ENCODE measurements around the gene GNL3. TPM values are rescaled to one million over a fixed set of nuclear protein-coding genes. Genes with fewer than 3 reads are reported as not detected.

The GNL3 gene
- total and polyA plus RNA-seq, 2 donors (not counting 3 experiments of a cell fraction or from before 2014, with no cell fraction given): 27.8 to 109 TPM

DNA sequence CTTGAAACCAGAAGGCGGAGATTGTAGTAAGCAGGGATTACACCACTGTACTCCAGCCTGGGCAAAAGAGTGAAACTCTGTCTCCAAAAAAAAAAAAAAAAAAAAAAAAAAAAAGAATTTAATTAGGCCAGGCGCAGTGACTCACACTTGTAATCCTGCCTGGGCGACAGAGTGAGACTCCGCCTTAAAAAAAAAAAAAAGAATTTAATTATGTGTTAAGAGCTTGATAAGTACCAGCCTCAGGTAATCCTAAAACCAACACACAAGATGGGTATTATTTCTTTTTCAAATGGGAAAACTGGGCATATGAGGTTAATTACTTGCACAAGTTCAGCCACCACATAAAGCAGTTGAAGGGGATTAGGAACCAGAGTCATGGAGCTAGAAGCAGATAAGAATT, 49.2 kb upstream of the GNL3 start:
- no peaks in the 10 kb centered on the region for H3K27me3 ChIP-seq (ENCODE audit: control insufficient read depth in 2 of 2, insufficient read depth in 2 of 2, low read length in 2 of 2)
- POLR2A ChIA-PET: no interaction called here
- TF ChIP-seq, protein P1, sequence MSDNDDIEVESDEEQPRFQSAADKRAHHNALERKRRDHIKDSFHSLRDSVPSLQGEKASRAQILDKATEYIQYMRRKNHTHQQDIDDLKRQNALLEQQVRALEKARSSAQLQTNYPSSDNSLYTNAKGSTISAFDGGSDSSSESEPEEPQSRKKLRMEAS (IDR thresholded peaks at IDR 0.05; ENCODE audit: insufficient read depth, insufficient read length): no peak
- TF ChIP-seq POLR2A (IDR thresholded peaks at IDR 0.05; ENCODE audit: low read depth, low read length) (no peak), FOS (IDR thresholded peaks at IDR 0.05; ENCODE audit: borderline replicate concordance, insufficient read depth, low read length) (no peak), POLR2AphosphoS5 (IDR thresholded peaks at IDR 0.05; ENCODE audit: insufficient read depth, low read depth, low read length) (no peak), JUN (IDR thresholded peaks at IDR 0.05; ENCODE audit: borderline replicate concordance, insufficient read depth, insufficient read length, low read depth) (no peak), GATA2 (IDR thresholded peaks at IDR 0.05; ENCODE audit: insufficient read depth, insufficient read length, low read depth, low read length) (no peak), MYC (IDR thresholded peaks at IDR 0.05; ENCODE audit: low read depth, low read length) (no peak), EZH2 (IDR thresholded peaks at IDR 0.05; ENCODE audit: borderline replicate concordance, low read depth, low read length, severe bottlenecking) (no peak)
- TF ChIP-seq, protein P2, sequence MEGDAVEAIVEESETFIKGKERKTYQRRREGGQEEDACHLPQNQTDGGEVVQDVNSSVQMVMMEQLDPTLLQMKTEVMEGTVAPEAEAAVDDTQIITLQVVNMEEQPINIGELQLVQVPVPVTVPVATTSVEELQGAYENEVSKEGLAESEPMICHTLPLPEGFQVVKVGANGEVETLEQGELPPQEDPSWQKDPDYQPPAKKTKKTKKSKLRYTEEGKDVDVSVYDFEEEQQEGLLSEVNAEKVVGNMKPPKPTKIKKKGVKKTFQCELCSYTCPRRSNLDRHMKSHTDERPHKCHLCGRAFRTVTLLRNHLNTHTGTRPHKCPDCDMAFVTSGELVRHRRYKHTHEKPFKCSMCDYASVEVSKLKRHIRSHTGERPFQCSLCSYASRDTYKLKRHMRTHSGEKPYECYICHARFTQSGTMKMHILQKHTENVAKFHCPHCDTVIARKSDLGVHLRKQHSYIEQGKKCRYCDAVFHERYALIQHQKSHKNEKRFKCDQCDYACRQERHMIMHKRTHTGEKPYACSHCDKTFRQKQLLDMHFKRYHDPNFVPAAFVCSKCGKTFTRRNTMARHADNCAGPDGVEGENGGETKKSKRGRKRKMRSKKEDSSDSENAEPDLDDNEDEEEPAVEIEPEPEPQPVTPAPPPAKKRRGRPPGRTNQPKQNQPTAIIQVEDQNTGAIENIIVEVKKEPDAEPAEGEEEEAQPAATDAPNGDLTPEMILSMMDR (IDR thresholded peaks at IDR 0.05; ENCODE audit: extremely low read depth in 1 of 2, insufficient read depth in 1 of 2, low read depth in 1 of 2, low read length in 2 of 2): no peak
- H3K9ac ChIP-seq (replicated peaks; ENCODE audit: extremely low read depth, insufficient read depth, low read length): no peak overlapping the region
- intact Hi-C loops (cut with micrococcal nuclease) (no loop called here), dilution Hi-C loops (cut with MboI; ENCODE audit: extremely low pct_ligation_motif_present, low sequenced_read_pairs) (no loop called here)
- FAIRE-seq (no peak), DNase-seq (ENCODE audit: low read depth, low spot score) (no peak)
- no peaks in the 10 kb centered on the region for H3K9me1 ChIP-seq (replicated peaks; ENCODE audit: control insufficient read depth, extremely low read depth, insufficient read depth, low read length)
- peaks cover 12 to 16% of the 10 kb centered on the region in 2 experiments for H3K36me3 ChIP-seq (ENCODE audit: control insufficient read depth in 2 of 2, extremely low read depth in 1 of 2, insufficient read depth in 2 of 2, low read length in 2 of 2)
- H3K27ac ChIP-seq (ENCODE audit: insufficient read depth, low read depth, low read length): no peak overlapping the region
- no peaks in the 10 kb centered on the region for H4K20me1 ChIP-seq (replicated peaks; ENCODE audit: control insufficient read depth, extremely low read depth, insufficient read depth, low read length)
- BruUV-seq (replicated peaks): no TSS peak
- H3K4me3 ChIP-seq (replicated peaks in 1 of 3; ENCODE audit: insufficient read depth in 1 of 3, low read depth in 1 of 3, low read length in 3 of 3): no peak overlapping the region
- no peaks in the 10 kb centered on the region for H3K9me3 ChIP-seq (replicated peaks; ENCODE audit: control insufficient read depth, insufficient read depth, low read length)
- no peaks in the 10 kb centered on the region for H3K79me2 ChIP-seq (ENCODE audit: control insufficient read depth, insufficient read depth, low read length)
- CTCF ChIA-PET: interaction anchor here (0.9 to 1.1 kb wide), 2 partner anchors 13 to 14 kb away, joined by 3 to 5 read pairs; no protein-coding TSS in a partner anchor
- H3K4me2 ChIP-seq (ENCODE audit: insufficient read depth, low read length): no peak overlapping the region
- no peak overlapping the region for H2AFZ ChIP-seq (ENCODE audit: low read depth, low read length)
- H3K4me1 ChIP-seq (ENCODE audit: control insufficient read depth, extremely low read depth, insufficient read depth, low read length): no peaks in the 10 kb centered on the region

Measured in endothelial cell of umbilical vein (primary cell).